Measurements from ENCODE around the gene RAI2.

RAI2 gene

GRCh38 chrX:17778997-17779396 is 82.1 kb downstream of the RAI2 start:
- DNase-seq = no peak

- no peak for DNase-seq
Measured at GRCh38 chrX:17774053-17774452, 87.0 kb downstream of the RAI2 start.

- DNase-seq = no peak
Measured at GRCh38 chrX:17773221-17773876, 87.7 kb downstream of the RAI2 start.

- no peak for DNase-seq
Measured at GRCh38 chrX:17769701-17770269, 91.3 kb downstream of the RAI2 start.

- no peak for DNase-seq
Measured at GRCh38 chrX:17768997-17769396, 92.1 kb downstream of the RAI2 start.

GRCh38 chrX:17767734-17768133 is 93.4 kb downstream of the RAI2 start:
- no peak for DNase-seq

GRCh38 chrX:17759990-17760389 is 101.1 kb downstream of the RAI2 start:
- DNase-seq = no peak

GRCh38 chrX:17758382-17758781 is 102.7 kb downstream of the RAI2 start:
- DNase-seq = no peak

- DNase-seq = no peak
Measured at GRCh38 chrX:17750436-17750835, 110.7 kb downstream of the RAI2 start.
